Activated CD8-positive, alpha-beta memory T cell treated with anti-CD3 and anti-CD28 coated beads, Interleukin-2, amount 50 U/mL, for 1 hour (primary cell): ENCODE results near the gene ATP7A.
"Not testable (repeated sequence)": the region's sequence is repeated elsewhere in the genome, so short reads cannot be mapped to it uniquely, and the experiment has no call there.

Experiments
- DNase-seq: peaks from one replicate; pipeline ENCODE4 v3.0.0-alpha.2; 2020; ENCODE audit errors: extremely low read depth

ATP7A gene

GRCh38 chrX:78037881-78038280, 127.4 kb downstream of the ATP7A start:
- no peak for DNase-seq

GRCh38 chrX:78042601-78043000, 132.1 kb downstream of the ATP7A start:
- no peak for DNase-seq

GRCh38 chrX:78046362-78046761, 135.9 kb downstream of the ATP7A start:
- no peak for DNase-seq

GRCh38 chrX:78048052-78048451, 137.6 kb downstream of the ATP7A start:
- DNase-seq = no peak

GRCh38 chrX:78063687-78064086, 153.2 kb downstream of the ATP7A start:
- no peak for DNase-seq

- DNase-seq = no peak
These were observed 153.7 kb downstream of the ATP7A start for GRCh38 chrX:78064152-78064551.

GRCh38 chrX:78064698-78065601, 154.5 kb downstream of the ATP7A start:
- DNase-seq = not testable (repeated sequence)

- DNase-seq = no peak
These were observed 155.6 kb downstream of the ATP7A start for GRCh38 chrX:78066110-78066509.

GRCh38 chrX:78071331-78071730, 160.8 kb downstream of the ATP7A start:
- DNase-seq = no peak

GRCh38 chrX:78073147-78074077, 162.9 kb downstream of the ATP7A start:
- peak; percentile 26 for DNase-seq

GRCh38 chrX:78074088-78074487, 163.6 kb downstream of the ATP7A start:
- DNase-seq = no peak

GRCh38 chrX:78075787-78076389, 165.4 kb downstream of the ATP7A start:
- no peak for DNase-seq

GRCh38 chrX:78081413-78081812, 170.9 kb downstream of the ATP7A start:
- not testable (repeated sequence) for DNase-seq

- DNase-seq = no peak
These were observed 181.8 kb downstream of the ATP7A start for GRCh38 chrX:78092296-78092695.

- no peak for DNase-seq
These were observed 187.6 kb downstream of the ATP7A start for GRCh38 chrX:78098108-78098507.
